GM21423 (cell line): ENCODE measurements around the gene CERK.

Experiments used
- ATAC-seq: cut with Tn5 transposase; IDR thresholded peaks from one replicate; pipeline ENCODE4 v1.9.1; 2021; ENCODE audit warnings: mild to moderate bottlenecking, moderate library complexity; ENCODE audit not compliant: unreplicated experiment

The CERK gene

GRCh38 chr22:46749682-46750529 is 11.9 kb upstream of the CERK start:
- no peak for ATAC-seq

GRCh38 chr22:46748908-46749675 is 11.0 kb upstream of the CERK start:
- no peak for ATAC-seq

- no peak for ATAC-seq
Measured at GRCh38 chr22:46748206-46748907, 10.3 kb upstream of the CERK start.

GRCh38 chr22:46747646-46748045 is 9.6 kb upstream of the CERK start:
- no peak for ATAC-seq

- ATAC-seq: no peak
Measured at GRCh38 chr22:46746620-46747019, 8.6 kb upstream of the CERK start.

GRCh38 chr22:46746192-46746591 is 8.1 kb upstream of the CERK start:
- ATAC-seq: no peak

- ATAC-seq: no peak
Measured at GRCh38 chr22:46744581-46744980, 6.5 kb upstream of the CERK start.

- ATAC-seq: no peak
Measured at GRCh38 chr22:46742576-46743221, 4.6 kb upstream of the CERK start.

GRCh38 chr22:46741974-46742519 is 4.0 kb upstream of the CERK start:
- ATAC-seq: no peak

GRCh38 chr22:46740910-46741780 is 3.1 kb upstream of the CERK start:
- no peak for ATAC-seq

GRCh38 chr22:46739094-46739870 is 1.2 kb upstream of the CERK start:
- ATAC-seq: no peak

GRCh38 chr22:46738647-46739093 is 618 bp upstream of the CERK start:
- ATAC-seq: no peak

- peak; percentile 23 for ATAC-seq
Measured at GRCh38 chr22:46737105-46737975, 712 bp downstream of the CERK start.

GRCh38 chr22:46736705-46737104 is 1.3 kb downstream of the CERK start:
- no peak for ATAC-seq

GRCh38 chr22:46735747-46736608 is 2.1 kb downstream of the CERK start:
- no peak for ATAC-seq

- ATAC-seq: no peak
Measured at GRCh38 chr22:46734830-46735453, 3.1 kb downstream of the CERK start.
